ENCODE data around the gene SNX24. TPM values are rescaled to one million over a fixed set of nuclear protein-coding genes. Genes with fewer than 3 reads are reported as not detected.

The SNX24 gene
- total RNA-seq, 1 experiment from 2014 or later, result 13.9 TPM

DNA sequence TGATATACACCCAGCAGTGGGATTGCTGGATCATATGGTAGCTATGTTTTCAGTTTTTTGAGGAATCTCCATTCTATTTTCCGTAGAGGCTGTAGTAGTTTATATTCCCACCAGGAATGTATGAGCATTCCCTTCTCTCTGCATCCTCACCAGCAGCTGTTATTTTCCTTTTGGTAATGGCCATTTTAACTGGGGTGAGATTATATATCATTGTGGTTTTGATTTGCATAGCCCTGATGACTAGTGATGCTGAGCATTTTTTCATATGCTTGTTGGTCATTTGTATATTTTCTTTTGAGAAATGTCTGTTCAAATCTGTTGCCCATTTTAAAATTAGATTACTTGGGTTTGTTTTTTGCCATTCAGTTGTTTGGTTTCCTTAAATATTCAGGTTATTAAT is 202.3 kb downstream of the SNX24 start:
- H2BK5ac ChIP-seq (ENCODE audit: insufficient read length, low read length), result no peak overlapping the region
- no peaks in the 10 kb centered on the region for H3K79me1 ChIP-seq (ENCODE audit: insufficient read depth, low read depth, low read length, poor library complexity, severe bottlenecking)
- H3K9me3 ChIP-seq (ENCODE audit: control insufficient read depth, low read depth, low read length), result no peaks in the 10 kb centered on the region
- no peak overlapping the region for H2BK20ac ChIP-seq (ENCODE audit: low read depth, low read length, poor library complexity, severe bottlenecking)
- no peaks in the 10 kb centered on the region for H3K27me3 ChIP-seq (ENCODE audit: insufficient read depth, low read length)
- no peaks in the 10 kb centered on the region for H3K79me2 ChIP-seq (ENCODE audit: insufficient read depth, low read length)
- no peak overlapping the region for H2BK15ac ChIP-seq (ENCODE audit: low read depth, low read length)
- H3K4me1 ChIP-seq (ENCODE audit: insufficient read depth, low read length), result no peaks in the 10 kb centered on the region
- H3K4ac ChIP-seq (ENCODE audit: low read depth, low read length), result no peak overlapping the region
- no peak overlapping the region for H4K91ac ChIP-seq (ENCODE audit: insufficient read length, low read depth, low read length)
- H3K27me3 Mint-ChIP-seq (ENCODE audit: low read depth), result peaks cover 9% of the 10 kb centered on the region
- no peak overlapping the region for H3K4me3 Mint-ChIP-seq
- H3K27ac Mint-ChIP-seq, result no peak overlapping the region
- no peak for DNase-seq
- no peak overlapping the region for H3K56ac ChIP-seq (ENCODE audit: insufficient read length, low read depth, low read length)
- H3T11ph ChIP-seq (ENCODE audit: low read length), result no peak overlapping the region
- H3K9ac ChIP-seq (ENCODE audit: extremely low read depth, insufficient read length, low read length), result no peak overlapping the region
- H3K18ac ChIP-seq (ENCODE audit: insufficient read length, low read depth, low read length), result no peak overlapping the region
- H3K14ac ChIP-seq (ENCODE audit: insufficient read depth, low read length), result no peak overlapping the region
- H4K5ac ChIP-seq (ENCODE audit: insufficient read length, low read depth, low read length), result no peak overlapping the region
- H3K4me1 Mint-ChIP-seq, result no peaks in the 10 kb centered on the region
- H3K9me3 Mint-ChIP-seq, result 0 out of 5 replicates have a peak, but pooled peaks cover 0 to 3% of the 10 kb centered on the region in 2 experiments
- no peak overlapping the region for H2AFZ ChIP-seq (ENCODE audit: low read length)
- TF ChIP-seq, protein P1, sequence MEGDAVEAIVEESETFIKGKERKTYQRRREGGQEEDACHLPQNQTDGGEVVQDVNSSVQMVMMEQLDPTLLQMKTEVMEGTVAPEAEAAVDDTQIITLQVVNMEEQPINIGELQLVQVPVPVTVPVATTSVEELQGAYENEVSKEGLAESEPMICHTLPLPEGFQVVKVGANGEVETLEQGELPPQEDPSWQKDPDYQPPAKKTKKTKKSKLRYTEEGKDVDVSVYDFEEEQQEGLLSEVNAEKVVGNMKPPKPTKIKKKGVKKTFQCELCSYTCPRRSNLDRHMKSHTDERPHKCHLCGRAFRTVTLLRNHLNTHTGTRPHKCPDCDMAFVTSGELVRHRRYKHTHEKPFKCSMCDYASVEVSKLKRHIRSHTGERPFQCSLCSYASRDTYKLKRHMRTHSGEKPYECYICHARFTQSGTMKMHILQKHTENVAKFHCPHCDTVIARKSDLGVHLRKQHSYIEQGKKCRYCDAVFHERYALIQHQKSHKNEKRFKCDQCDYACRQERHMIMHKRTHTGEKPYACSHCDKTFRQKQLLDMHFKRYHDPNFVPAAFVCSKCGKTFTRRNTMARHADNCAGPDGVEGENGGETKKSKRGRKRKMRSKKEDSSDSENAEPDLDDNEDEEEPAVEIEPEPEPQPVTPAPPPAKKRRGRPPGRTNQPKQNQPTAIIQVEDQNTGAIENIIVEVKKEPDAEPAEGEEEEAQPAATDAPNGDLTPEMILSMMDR (conservative IDR thresholded peaks at IDR 0.05), result no peak
- no peak overlapping the region for H3K23ac ChIP-seq (ENCODE audit: insufficient read length, low read depth, low read length)
- WGBS (ENCODE audit: extremely low coverage, insufficient read length, low lambda C conversion rate), result no CpG with 5 or more reads among the region's 1 CpG
- H3K36me3 Mint-ChIP-seq (ENCODE audit: insufficient read depth in 1 of 3, low read depth in 3 of 3), result no peaks in the 10 kb centered on the region
- H4K8ac ChIP-seq (replicated peaks; ENCODE audit: insufficient read length, low read depth, low read length), result no peak overlapping the region
- H2BK120ac ChIP-seq (ENCODE audit: low read depth, low read length, poor library complexity, severe bottlenecking), result no peak overlapping the region
- no peaks in the 10 kb centered on the region for H3K23me2 ChIP-seq (ENCODE audit: insufficient read length, low read depth, low read length, poor library complexity, severe bottlenecking)
- no peak overlapping the region for H2BK12ac ChIP-seq (ENCODE audit: insufficient read length, low read depth, low read length)
- no peaks in the 10 kb centered on the region for H4K20me1 ChIP-seq (ENCODE audit: control insufficient read depth, insufficient read depth, insufficient read length)
- H3K27ac ChIP-seq (ENCODE audit: insufficient read length, low read depth, low read length), result no peak overlapping the region
- no peak overlapping the region for H3K4me2 ChIP-seq (ENCODE audit: insufficient read depth, insufficient read length, low read length)
- no peak overlapping the region for H2AK5ac ChIP-seq (ENCODE audit: insufficient read length, low read length)
